Fibroblast of skin of right quadriceps (primary cell): ENCODE measurements around the gene PPP5C.
"Not testable (repeated sequence)": the region's sequence is repeated elsewhere in the genome, so short reads cannot be mapped to it uniquely, and the experiment has no call there.

Source experiments
- DNase-seq: peaks from one replicate; pipeline ENCODE4 v3.0.0-alpha.2; 2013

PPP5C gene

GRCh38 chr19:46435689-46436088, 88.8 kb downstream of the PPP5C start:
- not testable (repeated sequence) for DNase-seq
